Common myeloid progenitor, CD34-positive (primary cell): ENCODE results near the gene LRRC28.

Experiments used
- CTCF ChIA-PET: fragments of 350-600 bp; sonication (Branson Sonifier 250); formaldehyde crosslinking; loops from one replicate; lab custom pipeline; 2021; ENCODE audit warnings: antibody characterized with exemption; lab: Charles Lee
- POLR2A ChIA-PET: fragments of 350-600 bp; sonication (Branson Sonifier 250); formaldehyde crosslinking; loops from one replicate; lab custom pipeline; 2021; ENCODE audit warnings: antibody characterized with exemption; lab: Charles Lee
- DNase-seq, 3 donors: peaks; one replicate each; pipeline versions ENCODE4 v3.0.0 to v3.0.0-alpha.2; 2013
- H3K27ac ChIP-seq, 2 experiments: 1 replicate in 1 of 2; 2 replicates in 1 of 2; pipeline ENCODE4 v1.7.0; 2013; ENCODE audit warnings: inconsistent platforms in 2 of 2, low read length in 2 of 2, mild to moderate bottlenecking in 2 of 2, low read depth in 1 of 2, moderate library complexity in 1 of 2; ENCODE audit not compliant: severe bottlenecking in 2 of 2, insufficient read depth in 1 of 2, poor library complexity in 1 of 2
- H3K27me3 ChIP-seq, 5 experiments: replicated peaks in 2 of 5; 1 replicate in 3 of 5; 2 replicates in 2 of 5; pipeline versions ENCODE4 v1.6.1 to v1.7.0; 2013; ENCODE audit warnings: low read length in 4 of 5, mild to moderate bottlenecking in 2 of 5, moderate library complexity in 2 of 5, inconsistent platforms in 1 of 5; ENCODE audit not compliant: insufficient read depth in 5 of 5, control insufficient read depth in 4 of 5
- H3K36me3 ChIP-seq, 4 experiments: 1 replicate in 2 of 4; 2 replicates in 2 of 4; pipeline versions ENCODE4 v1.6.1 to v1.7.0; 2013; ENCODE audit warnings: low read length in 3 of 4, control low read depth in 1 of 4, mild to moderate bottlenecking in 1 of 4; ENCODE audit not compliant: control insufficient read depth in 4 of 4, insufficient read depth in 4 of 4
- H3K4me1 ChIP-seq, 4 experiments: 1 replicate in 3 of 4; 2 replicates in 1 of 4; pipeline versions ENCODE4 v1.6.1 to v1.7.1; 2013; ENCODE audit warnings: low read length in 3 of 4, mild to moderate bottlenecking in 3 of 4, control low read depth in 1 of 4, inconsistent platforms in 1 of 4, moderate library complexity in 1 of 4; ENCODE audit not compliant: control insufficient read depth in 4 of 4, insufficient read depth in 4 of 4; ENCODE audit errors: control extremely low read depth in 1 of 4
- H3K4me3 ChIP-seq, 7 experiments: 1 replicate in 4 of 7; 2 replicates in 3 of 7; pipeline versions ENCODE4 v1.5.1 to v1.7.0; 2013; ENCODE audit warnings: mild to moderate bottlenecking in 7 of 7, low read length in 6 of 7, moderate library complexity in 6 of 7, inconsistent platforms in 2 of 7, low read depth in 2 of 7, control low read depth in 1 of 7; ENCODE audit not compliant: insufficient read depth in 4 of 7, control insufficient read depth in 1 of 7; ENCODE audit errors: extremely low read depth in 1 of 7
- H3K9me3 ChIP-seq, 5 experiments: 1 replicate in 4 of 5; 2 replicates in 1 of 5; pipeline versions ENCODE4 v1.6.1 to v1.7.1; 2013; ENCODE audit warnings: low read length in 4 of 5, mild to moderate bottlenecking in 2 of 5, inconsistent platforms in 1 of 5, low read depth in 1 of 5, moderate library complexity in 1 of 5; ENCODE audit not compliant: control insufficient read depth in 4 of 5, insufficient read depth in 2 of 5; ENCODE audit errors: control extremely low read depth in 1 of 5
- WGBS: methylation state at CpG from one replicate; pipeline ENCODE4 v1.1.5; 2013; ENCODE audit not compliant: insufficient coverage; 5-methylcytosine and 5-hydroxymethylcytosine counted together

The LRRC28 gene

GRCh38 chr15:99406120-99406519, 154.8 kb downstream of the LRRC28 start:
- ChIA-PET POLR2A (no interaction called here), CTCF (interaction anchor here (1.0 kb wide), 1 partner anchor 14 kb away, joined by 3 read pairs; no protein-coding TSS in a partner anchor)
- no peaks in the 10 kb centered on the region for H3K36me3 ChIP-seq
- no peak overlapping the region for H3K27ac ChIP-seq
- no peak for DNase-seq
- no peak overlapping the region for H3K4me3 ChIP-seq
- H3K9me3 ChIP-seq, result no peaks in the 10 kb centered on the region
- WGBS, result 98% methylated on average over 12 of the region's 12 CpGs
- no peaks in the 10 kb centered on the region for H3K27me3 ChIP-seq
- H3K4me1 ChIP-seq, result peaks cover 0 to 6% (median 0%) of the 10 kb centered on the region in 4 experiments

DNA sequence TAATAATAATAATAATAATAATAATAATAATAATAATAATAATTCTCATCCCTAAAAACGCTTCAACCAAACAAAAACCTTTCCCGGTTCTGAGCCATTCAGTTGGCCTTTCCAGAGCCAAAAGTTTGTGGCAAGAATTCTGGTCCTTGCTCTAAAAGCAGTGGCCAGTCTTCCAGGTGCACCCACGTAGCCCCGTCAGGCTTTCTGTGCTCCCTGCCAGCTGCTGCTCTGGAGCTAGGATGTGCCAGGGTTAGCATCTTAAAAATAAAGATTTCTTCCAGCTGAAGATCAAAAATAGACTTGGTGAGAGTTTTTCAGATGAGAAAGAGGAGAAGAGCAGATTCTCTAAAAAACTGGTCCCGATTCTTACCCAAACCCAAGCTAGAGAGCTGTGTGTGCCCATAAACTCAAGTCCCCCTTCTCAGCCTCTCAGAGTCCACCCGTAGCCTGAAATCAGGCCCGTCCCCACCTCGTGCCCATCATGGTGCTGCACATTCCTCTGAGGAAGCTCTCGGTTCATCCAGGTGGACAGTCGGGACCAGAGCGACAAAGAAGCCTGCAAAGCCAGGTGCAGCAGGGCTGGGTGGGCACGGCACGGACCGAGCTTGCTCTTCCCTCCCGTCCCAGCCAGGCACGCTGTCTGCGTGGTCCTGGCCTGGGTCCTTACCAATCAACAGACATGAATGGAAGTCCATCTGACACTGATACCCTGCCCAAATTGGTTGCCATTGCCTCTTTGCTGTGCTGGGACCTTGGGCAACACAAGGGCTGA, 155.6 kb downstream of the LRRC28 start:
- no peak overlapping the region for H3K27ac ChIP-seq
- no peaks in the 10 kb centered on the region for H3K27me3 ChIP-seq
- ChIA-PET POLR2A (no interaction called here), CTCF (interaction anchor here (1.0 to 1.6 kb wide), 3 partner anchors 8 to 22 kb away, joined by 3 to 4 read pairs (median 3); no protein-coding TSS in a partner anchor)
- WGBS, result 96% methylated on average over 13 of the region's 17 CpGs
- H3K4me1 ChIP-seq, result peaks cover 0 to 6% (median 0%) of the 10 kb centered on the region in 4 experiments
- H3K36me3 ChIP-seq, result no peaks in the 10 kb centered on the region
- H3K4me3 ChIP-seq, result no peak overlapping the region
- H3K9me3 ChIP-seq, result no peaks in the 10 kb centered on the region
- no peak for DNase-seq

DNA sequence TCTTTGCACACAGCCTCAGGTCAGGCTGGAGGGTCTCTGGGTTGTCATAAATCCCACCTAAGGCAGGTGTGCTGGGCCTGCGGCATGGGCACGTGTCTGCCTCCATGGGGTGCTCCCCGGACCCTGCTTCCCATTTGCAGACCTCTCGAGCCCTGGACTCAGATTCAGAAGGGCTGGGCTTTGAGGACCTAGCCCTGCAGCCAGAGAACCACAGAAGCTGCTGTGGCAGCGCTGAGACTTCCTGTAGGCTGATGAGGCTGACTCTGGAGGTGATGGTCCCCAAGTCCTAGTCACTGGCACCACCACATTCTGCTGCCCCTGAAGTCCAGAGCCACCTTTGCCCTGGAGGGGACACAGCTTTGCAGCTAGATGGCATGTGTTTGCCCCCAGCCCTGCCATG, 156.4 kb downstream of the LRRC28 start:
- 87% methylated on average over 5 of the region's 5 CpGs for WGBS
- H3K27ac ChIP-seq, result no peak overlapping the region
- H3K36me3 ChIP-seq, result no peaks in the 10 kb centered on the region
- peaks cover 0 to 6% (median 0%) of the 10 kb centered on the region in 4 experiments for H3K4me1 ChIP-seq
- ChIA-PET POLR2A (no interaction called here), CTCF (interaction anchor here (1.1 to 1.6 kb wide), 3 partner anchors 9 to 156 kb away, joined by 3 to 4 read pairs (median 3); no protein-coding TSS in a partner anchor)
- H3K4me3 ChIP-seq, result no peak overlapping the region
- H3K9me3 ChIP-seq, result no peaks in the 10 kb centered on the region
- no peak for DNase-seq
- H3K27me3 ChIP-seq, result no peaks in the 10 kb centered on the region

GRCh38 chr15:99408236-99409096, 157.2 kb downstream of the LRRC28 start:
- Histone ChIP-seq H3K27me3 (no peaks in the 10 kb centered on the region), H3K27ac (no peak overlapping the region), H3K36me3 (no peaks in the 10 kb centered on the region), H3K4me3 (no peak overlapping the region), H3K4me1 (peaks cover 0 to 6% (median 0%) of the 10 kb centered on the region in 4 experiments), H3K9me3 (no peaks in the 10 kb centered on the region)
- no peak for DNase-seq
- 88% methylated on average over 9 of the region's 12 CpGs for WGBS
- CTCF ChIA-PET, result interaction anchor here (1.1 to 2.9 kb wide), 4 partner anchors 10 to 296 kb away, joined by 3 to 12 read pairs (median 4); no protein-coding TSS in a partner anchor
- POLR2A ChIA-PET, result no interaction called here

- no peaks in the 10 kb centered on the region for H3K36me3 ChIP-seq
- H3K4me1 ChIP-seq, result peaks cover 0 to 6% (median 0%) of the 10 kb centered on the region in 4 experiments
- H3K4me3 ChIP-seq, result no peak overlapping the region
- WGBS, result 6% methylated on average over 7 of the region's 10 CpGs
- H3K9me3 ChIP-seq, result no peaks in the 10 kb centered on the region
- DNase-seq, result peak; percentile 31 to 63 (median 55)
- POLR2A ChIA-PET, result no interaction called here
- CTCF ChIA-PET, result interaction anchor here (0.8 to 2.9 kb wide), 3 partner anchors 20 to 295 kb away, joined by 3 to 12 read pairs (median 3); no protein-coding TSS in a partner anchor
- no peak overlapping the region for H3K27ac ChIP-seq
- H3K27me3 ChIP-seq, result no peaks in the 10 kb centered on the region
Observed at GRCh38 chr15:99409097-99409473, 157.8 kb downstream of the LRRC28 start.

GRCh38 chr15:99409560-99409959, 158.3 kb downstream of the LRRC28 start:
- H3K36me3 ChIP-seq, result no peaks in the 10 kb centered on the region
- H3K27ac ChIP-seq, result no peak overlapping the region
- no peaks in the 10 kb centered on the region for H3K27me3 ChIP-seq
- no peak overlapping the region for H3K4me3 ChIP-seq
- DNase-seq, result no peak
- no peaks in the 10 kb centered on the region for H3K9me3 ChIP-seq
- CTCF ChIA-PET, result interaction anchor here (0.8 to 2.9 kb wide), 3 partner anchors 20 to 295 kb away, joined by 3 to 12 read pairs (median 3); no protein-coding TSS in a partner anchor
- peaks cover 0 to 6% (median 0%) of the 10 kb centered on the region in 4 experiments for H3K4me1 ChIP-seq
- POLR2A ChIA-PET, result no interaction called here
- WGBS, result 100% methylated on average over 2 of the region's 6 CpGs
